Testis (tissue), 3 donors: ENCODE measurements around the gene CCDC18. TPM values are rescaled to one million over a fixed set of nuclear protein-coding genes. Genes with fewer than 3 reads are reported as not detected.

ENCODE experiments used
- DNase-seq: peaks from one replicate; pipeline ENCODE4 v3.0.0-alpha.2; 2019
- H3K27ac ChIP-seq, 2 donors: fragments of 200-600 bp; sonication (generic); one replicate each; pipeline ENCODE4 v1.5.1; 2019
- H3K27me3 ChIP-seq: fragments of 200-600 bp; sonication (generic); one replicate; pipeline ENCODE4 v1.5.1; 2019
- H3K36me3 ChIP-seq: fragments of 200-600 bp; sonication (generic); one replicate; pipeline ENCODE4 v1.5.1; 2017; ENCODE audit warnings: low read depth; ENCODE audit errors: missing control alignments
- H3K4me1 ChIP-seq: fragments of 200-600 bp; sonication (generic); one replicate; pipeline ENCODE4 v1.5.1; 2019
- H3K4me3 ChIP-seq, 2 donors: fragments of 200-600 bp; sonication (generic); one replicate each; pipeline ENCODE4 v1.5.1; 2017 to 2019
- H3K9me3 ChIP-seq: fragments of 200-600 bp; sonication (generic); one replicate; pipeline ENCODE4 v1.5.1; 2017
- CTCF ChIP-seq, 3 experiments: fragments of 450-650 bp in 2 of 3; fragments of 200-600 bp in 1 of 3; sonication (generic) in 1 of 3; IDR thresholded peaks; one replicate each; pipeline ENCODE4 v1.5.1; 2016 to 2019; ENCODE audit warnings: antibody characterized with exemption in 3 of 3, mild to moderate bottlenecking in 2 of 3, moderate library complexity in 1 of 3
- POLR2A ChIP-seq: fragments of 450-650 bp; IDR thresholded peaks from one replicate; pipeline ENCODE4 v1.6.1; 2017; ENCODE audit warnings: antibody characterized with exemption, mild to moderate bottlenecking, moderate library complexity
- WGBS, 2 donors: methylation state at CpG; one replicate each; pipeline ENCODE4 v1.1.5; 2018; 5-methylcytosine and 5-hydroxymethylcytosine counted together
- intact Hi-C: fragments of 100-400 bp; cut with DNase I; formaldehyde crosslinking; loops from one replicate; pipeline ENCODE4 v1.15.1; 2023; ENCODE audit warnings: low total_unique reads
- polyA plus RNA-seq: library from polyadenylated mRNA; stranded (reverse); fragments of 350-450 nt; fragmentation: Illumina TruSeq; extraction: RNeasy Lipid Tissue Mini Kit (QIAGEN cat#74804); gene quantifications from one replicate; pipeline ENCODE4 v1.2.3, GENCODE V29; 2014; ENCODE audit warnings: low read depth, low replicate concordance; ENCODE audit not compliant: insufficient read depth
- total RNA-seq, 2 donors: library from RNA; depleted of rRNA; stranded (reverse); fragments of >200 nt; gene quantifications; one replicate each; pipeline ENCODE4 v1.2.3, GENCODE V29; 2016

Gene CCDC18
- total and polyA plus RNA-seq, 3 donors from 2014 or later = 3.9 to 38.3 (median 19.4) TPM

GRCh38 chr1:93150729-93151128 is 29.8 kb upstream of the CCDC18 start:
- Histone ChIP-seq H3K36me3 (no peaks in the 10 kb centered on the region), H3K4me1 (no peaks in the 10 kb centered on the region), H3K4me3 (no peak overlapping the region), H3K27me3 (no peaks in the 10 kb centered on the region), H3K9me3 (no peaks in the 10 kb centered on the region), H3K27ac (no peak overlapping the region)
- TF ChIP-seq POLR2A (no peak), CTCF (IDR thresholded peaks at IDR 0.05) (no peak)
- no peak for DNase-seq
- intact Hi-C loops = no loop called here
- 22 to 33% methylated on average over 1 of the region's 1 CpG for WGBS, 2 donors

GRCh38 chr1:93151474-93151873 is 29.1 kb upstream of the CCDC18 start:
- Histone ChIP-seq H3K4me3 (no peak overlapping the region), H3K36me3 (no peaks in the 10 kb centered on the region), H3K9me3 (no peaks in the 10 kb centered on the region), H3K27me3 (no peaks in the 10 kb centered on the region), H3K27ac (no peak overlapping the region), H3K4me1 (no peaks in the 10 kb centered on the region)
- no peak for DNase-seq
- intact Hi-C loops = no loop called here
- TF ChIP-seq POLR2A (no peak), CTCF (IDR thresholded peaks at IDR 0.05) (no peak)

- Histone ChIP-seq H3K4me1 (no peaks in the 10 kb centered on the region), H3K9me3 (no peaks in the 10 kb centered on the region), H3K4me3 (no peak overlapping the region), H3K36me3 (no peaks in the 10 kb centered on the region), H3K27ac (no peak overlapping the region), H3K27me3 (no peaks in the 10 kb centered on the region)
- intact Hi-C loops = no loop called here
- DNase-seq = no peak
- TF ChIP-seq POLR2A (no peak), CTCF (IDR thresholded peaks at IDR 0.05) (no peak)
- 84 to 92% methylated on average over 2 of the region's 2 CpGs for WGBS, 2 donors
Measured at GRCh38 chr1:93152835-93153234, 27.7 kb upstream of the CCDC18 start.

GRCh38 chr1:93154898-93155297 is 25.6 kb upstream of the CCDC18 start:
- Histone ChIP-seq H3K9me3 (no peaks in the 10 kb centered on the region), H3K4me3 (no peak overlapping the region), H3K27me3 (no peaks in the 10 kb centered on the region), H3K27ac (no peak overlapping the region), H3K4me1 (no peaks in the 10 kb centered on the region), H3K36me3 (no peaks in the 10 kb centered on the region)
- no peak for TF ChIP-seq CTCF (IDR thresholded peaks at IDR 0.05)
- no peak for TF ChIP-seq POLR2A
- intact Hi-C loops = no loop called here
- no peak for DNase-seq

GRCh38 chr1:93155335-93155734 is 25.2 kb upstream of the CCDC18 start:
- Histone ChIP-seq H3K27me3 (no peaks in the 10 kb centered on the region), H3K36me3 (no peaks in the 10 kb centered on the region)
- TF ChIP-seq POLR2A (no peak), CTCF (IDR thresholded peaks at IDR 0.05) (no peak)

More at GRCh38 chr1:93155335-93155734, 25.2 kb upstream of the CCDC18 start:
- intact Hi-C loops = no loop called here
- Histone ChIP-seq H3K9me3 (no peaks in the 10 kb centered on the region), H3K27ac (no peak overlapping the region), H3K4me3 (no peak overlapping the region), H3K4me1 (no peaks in the 10 kb centered on the region)
- WGBS, 2 donors = 73 to 81% methylated on average over 3 of the region's 3 CpGs
- DNase-seq = no peak
